GM10248 (cell line): ENCODE measurements around the gene COL17A1.

ENCODE experiments used
- CTCF ChIA-PET: fragments of 300-600 bp; sonication (Branson Sonifier 250); formaldehyde crosslinking; extraction: SDS; loops from one replicate; lab custom pipeline; 2021; ENCODE audit warnings: antibody characterized with exemption; lab: Yijun Ruan, JAX
- POLR2A ChIA-PET: fragments of 350-650 bp; sonication (Branson Sonifier 250); formaldehyde crosslinking; extraction: SDS; loops from one replicate; lab custom pipeline; 2020; ENCODE audit warnings: antibody characterized with exemption; lab: Yijun Ruan, JAX
- DNase-seq: peaks from one replicate; pipeline ENCODE4 v3.0.0; 2012; ENCODE audit errors: extremely low spot score
- TF ChIP-seq, protein P1 (sequence below): IDR thresholded peaks from 2 replicates; pipeline ENCODE4 v1.5.1; 2012; ENCODE audit warnings: mild to moderate bottlenecking, low read depth; ENCODE audit errors: extremely low read depth, missing control alignments, control extremely low read depth

COL17A1 gene

DNA sequence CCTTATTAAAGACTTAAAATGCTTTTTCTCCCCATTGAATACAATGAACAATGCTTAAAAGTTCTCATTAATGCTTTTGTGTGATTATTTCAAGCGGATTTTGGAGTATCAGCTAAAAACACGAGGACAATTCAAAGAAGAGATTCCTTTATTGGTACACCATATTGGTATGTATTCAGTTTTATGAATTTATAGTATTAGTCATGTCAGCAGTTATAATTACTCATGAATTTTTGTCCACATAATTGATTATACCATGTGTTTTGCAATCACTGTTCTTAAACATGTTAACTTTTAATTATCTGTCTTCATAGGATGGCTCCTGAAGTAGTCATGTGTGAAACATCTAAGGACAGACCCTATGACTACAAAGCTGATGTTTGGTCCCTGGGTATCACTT, 86.9 kb downstream of the COL17A1 start:
- ChIA-PET CTCF (no interaction called here), POLR2A (no interaction called here)
- TF ChIP-seq, protein P1, sequence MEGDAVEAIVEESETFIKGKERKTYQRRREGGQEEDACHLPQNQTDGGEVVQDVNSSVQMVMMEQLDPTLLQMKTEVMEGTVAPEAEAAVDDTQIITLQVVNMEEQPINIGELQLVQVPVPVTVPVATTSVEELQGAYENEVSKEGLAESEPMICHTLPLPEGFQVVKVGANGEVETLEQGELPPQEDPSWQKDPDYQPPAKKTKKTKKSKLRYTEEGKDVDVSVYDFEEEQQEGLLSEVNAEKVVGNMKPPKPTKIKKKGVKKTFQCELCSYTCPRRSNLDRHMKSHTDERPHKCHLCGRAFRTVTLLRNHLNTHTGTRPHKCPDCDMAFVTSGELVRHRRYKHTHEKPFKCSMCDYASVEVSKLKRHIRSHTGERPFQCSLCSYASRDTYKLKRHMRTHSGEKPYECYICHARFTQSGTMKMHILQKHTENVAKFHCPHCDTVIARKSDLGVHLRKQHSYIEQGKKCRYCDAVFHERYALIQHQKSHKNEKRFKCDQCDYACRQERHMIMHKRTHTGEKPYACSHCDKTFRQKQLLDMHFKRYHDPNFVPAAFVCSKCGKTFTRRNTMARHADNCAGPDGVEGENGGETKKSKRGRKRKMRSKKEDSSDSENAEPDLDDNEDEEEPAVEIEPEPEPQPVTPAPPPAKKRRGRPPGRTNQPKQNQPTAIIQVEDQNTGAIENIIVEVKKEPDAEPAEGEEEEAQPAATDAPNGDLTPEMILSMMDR = no peak
- no peak for DNase-seq

DNA sequence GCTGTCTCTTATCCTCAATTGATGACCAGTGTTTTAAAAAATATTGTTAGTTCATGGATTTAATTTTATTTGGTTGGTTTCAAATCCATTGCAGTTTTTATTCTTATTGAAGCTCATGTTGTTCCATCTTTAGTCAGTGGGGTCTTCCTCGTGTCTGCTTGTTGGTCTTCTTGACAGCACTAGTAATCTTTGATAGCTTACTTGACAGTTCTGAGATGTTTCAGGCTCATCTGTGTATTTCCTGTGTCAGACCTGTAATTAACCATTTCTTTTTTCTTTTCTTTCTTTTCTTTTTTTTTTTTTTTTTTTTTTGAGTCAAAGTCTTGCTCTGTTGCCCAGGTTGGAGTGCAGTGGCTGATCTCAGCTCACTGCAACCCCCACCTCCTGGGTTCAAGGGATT, 90.5 kb downstream of the COL17A1 start:
- DNase-seq = no peak
- ChIA-PET POLR2A (interaction anchor here (0.7 kb wide), 1 partner anchor 24 kb away, joined by 10 read pairs; no protein-coding TSS in a partner anchor), CTCF (interaction anchor here (1.2 kb wide), 1 partner anchor 20 kb away, joined by 3 read pairs; no protein-coding TSS in a partner anchor)
- TF ChIP-seq, protein P1 = no peak

DNA sequence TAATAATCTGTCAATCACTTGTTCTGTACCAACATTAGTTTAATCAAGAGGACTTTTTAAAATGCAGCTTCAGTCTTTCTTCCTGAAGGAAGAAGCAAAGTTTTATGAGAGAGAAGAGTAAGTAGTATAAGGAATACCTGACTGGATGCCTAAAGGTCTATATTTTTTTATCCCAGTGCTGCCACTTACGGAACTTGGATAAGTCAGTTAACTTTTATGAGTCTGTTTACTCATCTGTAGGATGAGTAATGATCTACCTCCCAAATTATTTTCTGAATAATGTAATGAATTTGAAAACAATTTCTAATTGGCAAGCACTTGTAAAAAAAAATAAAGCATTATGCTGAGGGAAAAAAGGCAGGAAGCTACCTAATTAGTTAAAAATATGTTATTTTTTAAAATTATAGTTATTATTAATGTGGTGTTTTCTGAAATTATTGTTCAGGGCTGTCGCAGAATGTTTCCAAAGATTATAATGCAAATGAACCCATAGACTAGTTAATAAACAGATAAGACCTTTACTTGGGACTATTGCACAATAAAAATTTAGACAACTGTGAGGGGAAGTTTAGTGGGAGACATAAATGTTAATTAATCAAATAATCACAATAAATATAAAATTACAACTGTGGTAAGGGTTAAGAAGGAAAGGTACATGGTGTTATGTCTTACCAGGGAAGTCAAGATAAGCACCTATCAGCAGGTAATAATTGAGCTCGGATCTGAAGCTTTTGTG, 94.1 kb downstream of the COL17A1 start:
- CTCF ChIA-PET = interaction anchor here (0.7 to 1.0 kb wide), 2 partner anchors 17 to 71 kb away, joined by 3 read pairs; no protein-coding TSS in a partner anchor
- POLR2A ChIA-PET = no interaction called here

DNA sequence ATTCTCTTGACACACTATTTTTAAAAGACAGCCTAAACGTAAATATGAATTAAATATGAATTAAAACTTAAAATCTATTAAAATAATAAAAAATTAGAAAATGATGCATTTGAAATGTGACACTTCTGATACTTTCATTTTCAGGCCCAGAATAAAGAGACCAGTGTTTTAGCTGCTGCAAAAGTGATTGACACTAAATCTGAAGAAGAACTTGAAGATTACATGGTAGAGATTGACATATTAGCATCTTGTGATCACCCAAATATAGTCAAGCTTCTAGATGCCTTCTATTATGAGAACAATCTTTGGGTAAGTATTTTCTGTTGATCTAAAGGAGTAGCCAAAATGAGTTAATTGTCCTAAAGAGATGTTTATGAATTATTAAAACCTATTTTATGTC, 95.1 kb downstream of the COL17A1 start:
- ChIA-PET POLR2A (no interaction called here), CTCF (interaction anchor here (0.7 kb wide), 1 partner anchor 18 kb away, joined by 3 read pairs; no protein-coding TSS in a partner anchor)
- DNase-seq = no peak
- TF ChIP-seq, protein P1 = no peak

More for the DNA sequence above, 94.1 kb downstream of the COL17A1 start:
- TF ChIP-seq, protein P1 = no peak
- no peak for DNase-seq

DNA sequence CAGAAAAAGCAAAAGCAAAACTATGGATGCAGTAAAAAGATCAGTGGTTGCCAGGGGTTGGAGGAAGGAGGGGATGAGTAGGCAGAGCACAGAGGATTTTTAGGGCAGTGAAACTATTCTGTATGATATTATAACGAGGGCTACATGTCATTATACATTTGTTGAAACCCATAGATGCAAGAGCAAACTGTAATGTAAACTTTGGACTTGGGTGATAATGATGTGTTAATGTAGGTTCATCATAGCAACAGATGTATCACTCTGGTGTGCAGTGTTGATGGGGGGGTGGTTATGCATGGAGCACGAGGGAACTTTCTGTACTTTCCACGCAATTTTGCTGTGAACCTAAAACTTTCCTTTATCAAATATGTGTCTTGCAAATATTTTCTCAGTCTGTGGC, 95.6 kb downstream of the COL17A1 start:
- no peak for DNase-seq
- TF ChIP-seq, protein P1 = no peak
- CTCF ChIA-PET = no interaction called here
- POLR2A ChIA-PET = no interaction called here

DNA sequence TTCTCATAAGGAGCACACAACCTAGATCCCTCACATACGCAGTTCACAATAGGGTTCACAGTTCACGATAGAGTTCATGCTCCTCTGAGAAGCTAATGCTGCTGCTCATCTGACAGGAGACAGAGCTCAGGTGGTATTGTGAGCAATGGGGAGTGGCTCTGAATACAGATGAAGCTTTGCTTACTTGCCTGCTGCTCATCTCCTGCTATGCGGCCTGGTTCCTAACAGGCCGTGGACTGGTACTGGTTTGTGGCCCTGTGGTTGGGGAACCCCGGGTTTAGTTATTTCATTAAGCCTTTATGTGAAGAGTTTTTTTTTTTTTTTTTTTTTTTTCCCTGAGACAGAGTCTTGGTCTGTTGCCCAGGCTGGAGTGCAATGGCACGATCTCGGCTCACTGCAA, 99.3 kb downstream of the COL17A1 start:
- TF ChIP-seq, protein P1 = no peak
- no peak for DNase-seq
- CTCF ChIA-PET = no interaction called here
- POLR2A ChIA-PET = no interaction called here

DNA sequence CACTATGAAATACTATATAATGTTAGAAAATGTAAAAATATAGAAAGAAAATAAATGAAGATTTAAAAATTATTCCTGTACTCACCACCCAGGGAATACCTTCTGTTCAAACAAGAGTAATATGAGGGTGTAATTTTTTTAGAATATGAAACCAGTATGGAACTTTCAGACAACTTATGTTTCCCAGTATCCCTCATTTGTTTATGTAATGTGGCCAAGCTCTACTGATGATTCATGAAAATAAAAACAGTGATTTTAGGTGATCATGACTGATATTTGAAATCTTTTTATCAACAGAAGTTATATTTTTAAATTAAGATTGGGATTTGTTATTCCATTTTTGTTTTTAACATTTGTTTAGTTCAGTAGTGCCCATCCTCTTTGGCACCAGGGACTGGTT, 100.0 kb downstream of the COL17A1 start:
- TF ChIP-seq, protein P1 = no peak
- POLR2A ChIA-PET = no interaction called here
- CTCF ChIA-PET = no interaction called here
- DNase-seq = no peak
